IPS-NIHi7 (cell line): ENCODE data around the gene C6orf52.
A peak's percentile ranks its signal among the peaks of the same experiment; 100 is the strongest.

Experiments used
- DNase-seq: peaks from one replicate; pipeline ENCODE4 v3.0.0; 2012; ENCODE audit warnings: mixed read lengths; ENCODE audit errors: extremely low spot score

C6orf52 gene

DNA sequence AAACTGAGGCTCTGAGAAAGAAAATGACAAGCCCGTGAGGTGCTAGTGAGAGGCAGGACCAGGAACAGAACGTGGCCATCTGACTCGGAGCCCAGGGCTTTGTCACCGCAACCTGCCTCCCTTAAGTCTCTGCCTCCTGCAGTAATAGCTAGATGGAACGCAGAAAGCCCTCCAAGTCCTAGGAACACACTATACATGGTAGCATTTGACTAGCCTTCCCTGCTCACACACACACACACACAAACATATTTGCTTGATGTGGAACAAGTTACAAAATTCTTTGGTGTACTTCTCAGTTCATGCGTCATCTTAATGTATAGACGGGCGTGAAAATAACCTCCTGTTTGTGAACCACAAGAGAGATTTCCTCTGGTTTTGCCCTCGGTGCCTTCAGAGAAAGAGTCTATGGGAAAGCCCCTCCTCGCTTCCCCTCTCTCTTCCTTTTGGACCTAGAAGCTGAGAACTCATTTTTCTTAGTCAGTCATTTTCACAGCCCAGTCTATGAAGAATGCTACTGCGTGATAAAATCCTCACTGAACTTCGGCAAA, 38.8 kb downstream of the C6orf52 start:
- no peak for DNase-seq

DNA sequence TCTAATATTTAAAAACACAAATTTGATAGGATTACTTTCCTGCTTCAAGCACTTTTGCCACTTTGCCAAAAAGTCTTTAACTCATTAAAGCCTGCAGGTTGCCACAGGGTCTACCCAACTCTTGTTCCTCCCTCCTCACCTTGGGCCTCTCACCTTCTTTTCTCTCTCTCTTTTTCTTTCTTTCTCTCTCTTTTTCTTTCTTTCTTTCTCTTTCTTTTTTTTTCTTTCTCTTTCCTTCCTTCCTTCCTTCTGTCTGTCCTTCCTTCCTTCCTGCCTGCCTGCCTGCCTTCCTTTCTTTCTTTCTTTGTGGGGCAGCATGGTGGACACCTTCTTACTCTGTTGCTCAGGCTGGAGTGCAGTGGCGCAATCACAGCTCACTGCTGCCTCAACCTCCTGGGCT, 50.2 kb downstream of the C6orf52 start:
- DNase-seq = no peak

DNA sequence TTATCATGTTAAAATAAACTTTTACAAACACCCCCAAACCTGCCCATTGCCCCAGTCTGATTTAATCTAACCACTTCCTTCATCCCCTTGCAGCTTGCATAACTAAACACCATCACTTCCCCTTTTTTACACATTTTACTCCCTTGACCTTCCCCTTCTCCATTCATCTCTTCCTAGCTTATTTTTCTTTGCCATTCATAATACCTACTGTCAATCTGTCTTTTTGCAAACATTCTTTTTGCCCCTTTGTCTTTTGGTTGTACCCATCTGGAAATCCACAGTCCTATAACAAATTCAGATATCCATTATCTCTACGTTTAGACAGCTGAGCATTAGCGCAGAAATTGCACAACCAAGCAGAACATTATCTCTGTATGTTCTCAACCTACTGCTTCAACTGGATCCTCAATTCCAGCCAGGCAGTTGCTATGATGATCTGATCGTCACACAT, 51.2 kb downstream of the C6orf52 start:
- no peak for DNase-seq

DNA sequence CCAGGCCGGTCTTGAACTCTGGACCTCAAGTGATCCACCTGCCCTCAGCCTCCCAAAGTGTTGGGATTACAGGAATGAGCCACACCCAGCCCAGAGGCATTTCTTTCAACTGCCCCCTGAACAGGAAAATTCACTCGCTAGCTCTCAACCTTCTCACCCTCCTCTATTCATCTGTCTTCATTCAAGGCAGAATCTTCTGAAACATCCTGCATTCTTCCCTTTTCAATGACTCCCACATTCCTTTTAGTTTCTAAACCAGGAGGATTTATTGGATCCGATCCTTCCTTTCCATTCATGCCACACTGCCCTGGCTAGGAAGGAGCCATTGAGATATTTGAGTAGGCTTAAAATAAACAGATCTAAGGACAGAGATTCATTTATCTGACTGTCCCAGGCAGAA, 52.9 kb downstream of the C6orf52 start:
- no peak for DNase-seq

DNA sequence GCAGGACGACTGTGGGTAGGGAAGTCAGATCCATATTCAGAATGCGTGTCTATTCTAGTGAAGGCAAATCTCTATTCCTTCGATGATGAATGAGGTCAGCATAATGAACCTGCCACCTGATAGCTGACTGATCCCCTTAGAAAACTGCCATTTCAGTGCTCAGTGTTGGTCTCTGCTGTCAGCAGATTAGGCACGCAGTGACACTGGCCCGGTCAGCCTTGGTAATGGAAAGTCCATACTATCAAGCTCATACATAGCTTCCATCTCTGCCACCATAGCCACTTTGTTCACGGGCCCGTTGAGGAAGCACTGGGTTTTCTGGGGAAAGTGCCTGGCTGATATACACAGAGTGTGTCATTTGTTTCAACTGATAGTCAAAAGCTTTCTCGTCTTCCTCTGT, 54.0 kb downstream of the C6orf52 start:
- DNase-seq = no peak

DNA sequence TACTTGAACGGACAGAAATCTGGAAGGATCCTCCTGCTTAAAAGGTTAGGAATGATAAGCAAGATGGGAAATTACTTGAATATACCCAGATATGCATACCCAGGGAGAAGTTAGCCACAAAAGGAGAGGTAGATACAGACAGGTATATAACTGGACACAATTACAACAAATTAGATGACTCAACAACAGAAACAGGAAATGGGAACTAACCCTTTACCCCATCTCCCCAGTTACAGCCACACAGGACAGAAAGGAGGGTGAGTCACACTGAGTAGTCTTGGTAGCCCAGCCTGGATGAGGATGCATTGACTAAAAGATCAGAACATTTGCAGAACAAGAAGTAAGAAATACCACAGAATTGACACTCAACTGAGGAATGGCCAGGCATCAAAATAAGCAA, 61.2 kb downstream of the C6orf52 start:
- DNase-seq = peak; percentile 49

DNA sequence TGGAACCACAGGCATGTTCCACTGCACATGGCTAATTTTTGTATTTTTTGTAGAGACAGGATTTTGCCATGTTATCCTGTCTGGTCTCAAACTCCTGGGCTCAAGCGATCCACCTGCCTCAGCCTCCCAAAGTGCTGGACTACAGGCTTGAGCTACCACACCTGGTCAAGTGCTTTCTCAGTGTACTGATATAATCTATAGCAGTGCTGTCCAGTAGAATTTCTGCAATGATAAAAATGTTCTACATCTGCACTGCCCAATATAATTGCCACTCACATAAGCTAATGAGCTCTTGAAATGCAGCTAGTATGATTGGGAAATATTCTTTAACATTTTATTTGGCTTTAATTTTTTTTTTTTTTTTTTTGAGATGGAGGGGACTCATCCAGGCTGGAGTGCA, 64.2 kb downstream of the C6orf52 start:
- no peak for DNase-seq

DNA sequence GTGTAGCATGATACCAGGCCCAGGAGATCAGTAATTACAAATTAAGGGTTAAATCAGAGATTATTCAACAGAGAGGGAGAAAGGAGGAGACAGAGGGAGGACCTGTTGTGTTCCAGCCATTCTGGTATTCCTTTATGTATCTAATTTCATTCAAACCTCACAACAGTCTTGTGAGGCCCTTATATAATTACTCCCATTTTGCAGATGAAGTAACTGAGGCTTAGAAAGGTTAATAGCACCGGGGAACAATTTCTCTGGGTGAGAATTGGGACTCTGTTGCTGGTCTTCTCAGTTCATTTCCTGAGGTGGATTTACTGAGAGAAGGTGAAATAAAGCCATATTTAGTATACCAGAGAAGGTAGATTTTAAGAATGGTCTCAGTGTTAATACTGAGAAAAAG, 66.6 kb downstream of the C6orf52 start:
- no peak for DNase-seq

DNA sequence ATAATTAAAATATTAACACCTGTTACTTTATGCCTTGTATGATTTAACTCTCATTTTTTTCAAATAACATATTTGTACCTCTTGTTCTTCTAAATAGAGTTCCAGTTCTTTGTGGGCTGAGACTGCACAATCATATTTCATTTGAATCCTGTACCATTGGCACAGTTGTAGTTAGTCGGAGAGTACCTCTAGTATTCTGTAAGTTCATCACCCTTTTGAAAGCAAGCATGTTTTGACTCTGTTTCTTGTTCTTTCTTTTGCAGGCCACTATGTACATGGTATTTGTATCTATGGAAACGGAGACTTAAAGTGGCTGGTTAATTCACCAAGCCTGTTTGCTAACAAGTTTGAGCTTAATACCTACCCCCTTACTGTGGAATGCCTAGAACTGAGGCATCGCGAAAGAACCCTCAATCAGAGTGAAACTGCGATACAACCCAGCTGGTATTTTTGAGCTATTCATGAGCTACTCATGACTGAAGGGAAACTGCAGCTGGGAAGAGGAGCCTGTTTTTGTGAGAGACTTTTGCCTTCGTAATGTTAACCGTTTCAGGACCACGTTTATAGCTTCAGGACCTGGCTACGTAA, 68.2 kb downstream of the C6orf52 start:
- DNase-seq = no peak

DNA sequence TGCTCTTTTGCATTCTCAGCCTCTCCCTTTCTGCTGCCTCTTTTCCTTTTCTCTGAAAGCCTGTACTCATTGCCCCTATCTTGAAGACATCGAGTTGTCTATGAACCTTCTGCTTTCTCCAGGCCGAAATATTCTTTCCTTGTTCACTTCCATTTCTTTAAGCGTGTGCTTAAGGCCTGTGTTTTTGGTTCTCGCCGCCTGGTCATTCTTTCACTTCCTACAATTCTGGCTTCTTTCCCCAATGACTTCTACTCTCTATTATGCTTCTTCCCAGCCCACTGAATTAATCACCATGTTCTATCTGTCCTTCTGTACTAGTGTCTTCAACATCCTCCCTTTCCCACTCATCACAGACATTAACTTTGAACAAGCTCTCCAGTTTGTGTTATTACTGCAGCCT, 69.6 kb downstream of the C6orf52 start:
- no peak for DNase-seq

DNA sequence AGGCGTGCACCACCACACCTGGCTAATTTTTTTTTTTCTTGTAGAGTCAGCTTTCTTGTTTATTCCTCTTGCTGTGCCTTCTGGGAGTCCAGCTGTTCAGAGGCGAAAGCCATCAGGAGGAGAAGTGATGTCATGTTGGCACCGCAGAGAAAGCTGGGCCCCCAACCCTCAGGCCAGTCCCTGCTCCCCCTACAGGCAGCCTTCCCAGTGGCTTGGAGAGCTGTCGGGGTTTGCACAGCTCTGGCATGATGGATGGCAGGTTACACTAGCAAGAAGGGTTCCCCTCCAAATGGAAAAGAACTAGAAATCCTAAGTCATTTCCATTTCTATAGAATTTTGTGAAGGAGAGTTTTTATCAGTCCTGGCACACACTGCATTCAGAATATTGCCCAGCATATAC, 72.6 kb downstream of the C6orf52 start:
- no peak for DNase-seq
